ENCODE measurements around the gene KIRREL3.

Gene KIRREL3

DNA sequence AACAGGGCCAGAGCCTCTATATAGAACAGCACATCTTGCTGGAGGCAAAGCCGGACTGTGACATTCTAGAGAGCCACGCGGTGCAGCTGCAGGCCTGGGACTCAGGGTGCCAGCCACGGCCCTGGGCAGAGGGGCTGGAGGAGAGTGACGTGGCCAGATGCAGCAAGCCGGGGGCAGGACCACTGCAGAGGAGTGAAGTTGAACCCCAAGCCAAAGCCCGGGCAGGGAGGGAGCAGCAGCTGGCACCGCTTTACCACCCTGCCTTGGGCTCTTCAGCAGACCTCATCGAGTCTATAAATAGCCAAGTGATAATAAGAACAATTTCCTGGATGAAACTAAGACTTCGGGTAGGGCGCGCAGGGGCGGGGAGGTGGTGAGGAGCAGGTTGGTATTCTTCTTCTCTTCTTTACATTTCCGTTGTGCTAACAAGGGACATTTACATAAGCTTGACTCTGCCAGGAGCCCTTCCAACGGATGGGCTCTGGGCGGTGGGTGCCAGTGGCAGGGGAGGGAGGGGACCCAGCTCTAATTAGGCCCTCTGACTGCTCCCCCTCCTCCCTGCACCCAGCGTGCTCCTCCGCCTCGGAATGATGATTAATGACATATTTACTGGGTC, 534.9 kb downstream of the KIRREL3 start:
- peak; percentile 11 for DNase-seq (ENCODE audit: low spot score)

DNA sequence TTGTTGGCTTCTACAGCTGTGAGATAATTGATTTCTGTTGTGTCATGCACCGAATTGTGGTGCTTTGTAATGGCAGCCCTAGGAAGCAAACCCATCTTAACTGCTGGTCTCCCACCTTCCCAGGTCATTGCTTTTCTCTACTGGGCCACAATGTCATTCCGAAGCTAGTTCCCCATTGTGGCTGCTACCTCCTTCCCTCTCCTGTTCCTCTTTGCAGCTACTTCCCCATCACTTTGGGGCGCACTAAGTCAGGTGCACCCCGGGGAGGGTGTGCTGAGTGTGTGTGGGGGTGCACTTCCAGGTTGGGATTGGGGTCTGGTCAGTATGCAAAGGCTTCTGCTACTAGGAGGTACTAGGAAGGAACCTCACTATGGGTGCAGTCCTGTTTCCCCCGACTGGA, 535.8 kb downstream of the KIRREL3 start:
- no peak for DNase-seq (ENCODE audit: low spot score)

DNA sequence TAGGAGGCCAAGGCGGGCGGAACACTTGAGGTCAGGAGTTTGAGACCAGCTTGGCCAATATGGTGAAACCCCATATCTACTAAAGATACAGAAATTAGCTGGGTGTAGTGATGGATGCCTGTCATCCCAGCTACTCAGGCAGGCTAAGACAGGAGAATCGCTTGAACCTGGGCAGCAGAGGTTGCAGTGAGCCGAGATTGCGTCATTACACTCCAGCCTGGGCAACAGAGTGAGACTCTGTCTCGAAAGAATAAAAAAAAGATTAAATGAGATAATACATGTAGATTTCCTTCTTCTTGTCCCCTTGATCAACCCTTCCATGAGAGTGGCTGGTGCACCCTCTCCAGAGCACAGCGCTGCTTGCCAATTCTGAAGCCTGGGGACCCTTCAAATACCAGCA, 538.1 kb downstream of the KIRREL3 start:
- no peak for DNase-seq (ENCODE audit: low spot score)

DNA sequence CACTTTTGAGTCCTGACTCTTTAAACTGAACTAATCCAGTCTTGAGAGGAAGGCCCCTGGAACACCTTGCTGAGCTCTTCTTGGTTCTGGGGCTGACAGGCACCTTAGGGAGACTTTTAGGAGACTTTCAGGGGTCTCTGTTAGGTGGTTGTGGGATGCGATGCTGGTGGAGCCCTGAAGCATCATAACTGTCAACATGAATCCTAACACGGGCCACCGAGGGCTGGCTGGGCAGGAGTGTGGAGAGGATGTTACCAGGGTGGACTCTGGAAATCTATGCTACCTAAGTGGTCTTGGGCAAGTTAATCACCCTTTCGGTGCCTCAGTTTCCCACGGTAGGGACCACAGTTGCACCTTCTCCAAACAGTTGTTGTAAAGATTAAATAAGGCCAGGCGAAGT, 538.6 kb downstream of the KIRREL3 start:
- DNase-seq (ENCODE audit: low spot score) = no peak

DNA sequence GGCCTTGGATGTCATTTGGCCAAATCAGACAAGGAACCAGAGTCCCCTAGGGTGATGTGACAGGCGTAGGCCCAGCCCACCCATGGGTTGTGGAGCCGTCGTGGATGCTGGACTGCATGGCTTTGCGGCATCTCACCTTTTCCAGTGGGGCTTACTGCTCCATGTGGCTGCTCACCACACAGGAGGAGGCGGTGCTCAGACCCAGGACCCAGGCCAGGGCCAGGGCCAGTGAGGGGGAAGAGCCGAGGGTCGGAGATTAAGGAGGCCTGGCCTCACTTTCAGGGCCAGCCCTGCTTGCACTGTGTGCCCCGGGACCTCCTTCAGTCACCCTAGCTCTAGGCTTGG, 539.5 kb downstream of the KIRREL3 start:
- no peak for DNase-seq (ENCODE audit: low spot score)

DNA sequence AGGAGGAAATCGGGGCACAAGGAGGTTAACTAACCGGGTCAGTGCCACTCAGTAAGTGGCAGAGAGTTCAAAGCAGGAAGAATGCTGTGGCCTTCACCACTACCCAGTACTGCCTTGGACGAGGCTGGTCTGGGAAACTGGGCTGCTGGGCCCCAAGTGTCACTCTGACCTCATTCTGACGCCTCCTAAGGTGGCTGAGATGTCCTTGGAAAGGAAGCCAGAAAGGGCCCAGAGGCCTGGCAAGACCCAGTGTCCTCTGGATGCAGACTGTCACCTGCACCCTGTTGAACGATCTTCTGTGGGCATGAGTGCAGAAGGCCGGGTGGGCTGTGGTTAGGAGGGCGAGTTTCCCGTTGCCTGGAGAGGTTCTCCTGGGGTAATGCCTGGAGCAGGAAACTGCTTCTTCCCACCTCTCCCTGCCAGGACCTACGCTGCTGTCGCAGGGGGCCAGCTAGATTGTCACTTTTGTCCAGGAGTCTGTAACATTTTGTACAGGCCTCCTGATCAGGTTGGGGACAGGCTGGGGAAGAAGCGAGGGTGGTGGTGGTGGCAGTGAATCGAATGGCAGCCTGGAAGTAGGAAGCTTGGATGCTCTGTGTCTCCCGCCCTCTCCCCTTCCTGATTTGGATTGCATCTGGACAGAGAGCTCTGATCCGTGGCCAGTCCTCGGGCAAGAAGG, 540.0 kb downstream of the KIRREL3 start:
- DNase-seq (ENCODE audit: low spot score) = no peak

DNA sequence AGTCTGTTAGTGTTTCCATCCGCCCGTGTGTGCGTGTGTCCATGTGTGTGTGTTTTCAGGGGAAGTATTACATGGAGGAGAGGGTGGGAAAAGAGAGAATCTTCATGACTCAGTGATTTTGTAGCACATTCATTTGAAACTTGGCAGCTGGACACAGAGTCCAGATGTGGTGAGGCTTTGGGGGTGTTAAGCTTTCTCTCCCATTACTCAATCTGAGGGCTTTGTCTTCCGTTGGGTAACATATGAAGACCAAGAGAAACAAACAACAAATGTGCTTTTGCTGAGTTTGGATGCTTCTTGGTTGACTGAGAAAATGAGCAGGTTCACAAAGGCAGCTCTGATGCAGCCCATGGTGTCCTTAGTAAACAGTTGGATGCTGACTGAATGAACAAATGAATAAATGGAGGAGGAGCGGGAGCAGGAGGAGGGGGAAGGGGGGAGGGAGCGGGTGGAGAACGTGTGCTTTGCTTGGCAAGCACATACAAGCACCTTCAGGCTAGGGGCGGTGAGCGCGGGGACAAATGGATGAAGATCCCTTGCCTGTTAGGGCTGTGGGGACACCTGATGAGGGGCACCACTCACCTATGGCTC, 540.8 kb downstream of the KIRREL3 start:
- no peak for DNase-seq (ENCODE audit: low spot score)

DNA sequence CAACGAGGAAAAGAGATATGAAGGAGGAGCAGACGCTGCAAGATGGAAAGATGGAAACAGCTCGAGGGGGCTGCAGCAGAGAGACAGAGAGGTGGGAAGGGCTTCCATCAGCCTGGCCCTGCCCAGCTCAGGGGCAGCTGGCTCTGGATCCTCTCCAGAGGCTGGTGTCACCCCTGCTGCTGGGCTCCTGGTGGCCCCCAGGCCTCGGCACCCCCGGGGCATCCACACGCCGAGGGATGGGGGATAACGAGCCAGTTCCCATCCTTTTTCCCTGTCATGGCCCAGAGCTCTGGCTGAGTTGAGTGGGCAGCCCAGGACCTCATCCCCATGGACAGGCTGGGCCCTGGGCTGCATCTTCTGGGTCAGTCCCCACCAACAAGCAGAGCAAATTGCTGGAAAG, 542.8 kb downstream of the KIRREL3 start:
- no peak for DNase-seq (ENCODE audit: low spot score)

DNA sequence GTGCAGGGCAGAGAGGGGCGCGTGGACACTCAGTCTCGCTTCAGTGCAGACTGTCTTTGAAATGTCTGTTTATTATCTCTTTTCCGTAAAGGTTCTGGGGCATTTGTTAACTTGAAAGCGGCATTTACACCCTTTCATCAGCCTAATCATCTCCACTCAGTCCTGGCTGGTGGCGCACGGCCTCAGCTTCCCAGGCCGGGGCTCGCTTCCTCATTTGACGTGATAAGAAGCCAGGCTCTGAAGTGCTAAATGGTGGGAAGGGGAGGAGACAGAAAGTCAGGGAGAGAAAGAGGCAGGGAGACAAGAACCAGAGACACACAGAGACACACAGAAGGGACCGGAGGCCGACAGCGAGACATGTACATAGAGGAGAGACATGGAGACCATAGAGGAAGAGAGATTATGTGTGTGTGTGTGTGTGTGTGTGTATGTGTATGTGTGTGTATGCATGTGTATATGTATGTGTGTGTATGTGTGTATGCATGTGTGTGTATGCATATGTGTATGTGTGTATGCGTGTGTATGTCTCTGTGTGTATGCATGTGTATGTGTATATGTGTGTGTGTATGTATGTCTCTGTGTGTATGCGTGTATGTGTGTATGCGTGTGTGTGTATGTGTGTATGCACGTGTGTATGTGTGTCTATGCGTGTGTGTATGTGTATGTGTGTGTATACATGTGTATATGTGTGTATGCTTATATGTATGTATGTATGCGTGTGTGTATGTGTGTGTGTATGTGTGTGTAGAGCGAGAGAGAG, 543.6 kb downstream of the KIRREL3 start:
- no peak for DNase-seq (ENCODE audit: low spot score)

DNA sequence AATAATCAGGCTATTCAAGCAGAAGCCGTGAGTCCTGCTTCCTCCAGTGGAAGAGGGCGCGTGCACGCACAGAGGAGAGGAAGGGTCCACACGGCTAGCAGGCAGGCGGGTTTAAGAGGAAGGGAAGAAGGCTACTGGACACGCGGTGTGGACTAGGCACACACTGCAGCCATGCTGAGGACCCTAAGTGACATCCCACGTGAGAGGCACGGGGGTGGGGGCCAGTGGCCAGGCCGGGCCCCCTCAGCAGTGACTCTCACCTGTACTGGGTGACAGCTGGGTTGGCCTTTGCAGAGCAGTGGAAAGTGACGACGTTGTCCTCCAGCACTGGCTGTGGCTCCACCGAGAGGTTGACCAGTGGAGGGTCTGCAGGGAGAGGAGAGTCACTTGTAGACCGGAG, 544.5 kb downstream of the KIRREL3 start:
- no peak for DNase-seq (ENCODE audit: low spot score)

DNA sequence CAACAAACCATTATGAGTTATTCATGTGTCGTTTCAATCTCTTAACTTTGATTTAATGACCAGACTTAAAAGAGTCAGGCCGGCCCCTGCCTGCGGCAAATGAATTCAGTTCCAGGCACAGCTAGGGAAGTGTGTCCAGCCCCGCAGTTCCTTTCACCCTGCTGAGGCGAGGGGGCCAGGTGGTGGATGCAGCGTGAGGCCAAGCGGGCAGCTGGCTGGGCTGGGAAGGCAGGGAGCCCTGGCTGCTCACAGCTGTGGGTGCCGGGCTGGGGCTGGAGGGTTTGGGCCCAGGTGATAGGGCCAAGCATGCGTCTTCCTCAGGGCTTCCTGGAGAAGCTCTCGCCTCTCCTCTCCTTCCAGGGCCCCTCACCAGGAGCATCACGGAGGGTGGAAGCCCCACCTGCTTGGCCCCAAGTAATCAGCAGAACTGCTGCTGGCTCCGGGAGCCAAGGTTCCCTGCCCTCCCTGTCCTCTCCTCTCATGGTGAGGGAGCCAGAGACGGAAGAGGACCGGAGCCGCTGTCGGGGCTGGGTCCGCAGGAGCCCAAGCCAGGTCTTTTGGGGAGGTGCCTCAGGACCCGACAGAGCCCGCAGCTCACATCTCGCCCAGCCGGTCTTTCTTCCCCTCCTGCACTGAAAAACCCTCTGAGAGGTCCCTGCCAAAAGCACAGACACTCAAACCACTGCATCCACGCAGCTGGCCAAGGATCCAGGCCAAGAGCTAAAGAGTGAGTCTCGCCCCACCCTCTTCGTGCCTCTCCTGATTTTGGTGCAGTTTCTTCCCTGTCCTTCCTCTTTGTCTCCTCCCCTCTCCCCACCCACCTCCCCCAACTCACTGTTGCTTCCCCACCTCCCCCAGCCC, 548.1 kb downstream of the KIRREL3 start:
- no peak for DNase-seq (ENCODE audit: low spot score)

DNA sequence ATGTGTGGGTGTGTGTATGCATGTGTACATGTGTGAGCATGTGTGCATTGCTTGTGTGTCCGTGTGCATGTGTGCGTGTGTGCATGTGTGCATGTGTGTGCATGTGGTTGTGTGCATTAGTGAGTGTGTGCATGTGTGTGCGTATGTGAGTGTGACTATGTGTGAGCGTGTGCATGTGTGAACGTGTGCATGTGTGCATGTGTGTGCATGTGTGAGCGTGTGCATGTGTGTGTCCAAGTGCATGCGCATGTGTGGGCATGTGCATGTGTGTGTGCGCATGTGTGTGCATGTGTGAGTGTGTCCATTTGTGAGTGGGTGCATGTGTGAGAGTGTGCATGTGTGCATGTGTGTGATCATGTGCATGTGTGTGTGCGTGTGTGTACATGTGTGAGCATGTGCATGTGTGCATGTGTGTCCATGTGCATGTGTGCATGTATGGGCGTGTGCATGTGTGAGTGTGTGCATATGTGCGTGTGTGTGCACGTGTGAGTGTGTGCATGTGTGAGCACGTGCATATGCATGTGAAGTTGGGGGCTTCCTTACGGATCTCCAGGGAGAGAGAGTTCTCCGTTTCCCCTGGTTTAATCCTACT, 549.3 kb downstream of the KIRREL3 start:
- DNase-seq (ENCODE audit: low spot score) = no peak

DNA sequence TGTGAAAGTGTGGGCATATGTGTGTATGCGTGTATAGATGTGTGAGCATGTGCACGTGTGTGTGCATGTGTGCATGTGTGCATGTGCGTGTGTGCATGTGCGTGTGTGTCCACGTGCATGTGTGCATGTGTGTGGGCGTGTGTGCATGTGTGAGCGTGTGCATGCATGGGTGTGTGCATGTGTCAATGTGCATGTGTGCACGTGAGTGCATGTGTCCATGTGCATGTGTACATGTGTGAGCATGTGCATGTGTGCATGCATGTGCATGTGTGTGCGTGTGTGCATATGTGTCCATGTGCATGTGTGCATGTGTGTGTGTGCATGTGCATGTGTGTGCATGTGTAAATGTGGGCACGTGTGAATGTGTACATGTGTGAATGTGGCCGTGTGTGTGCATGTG, 549.8 kb downstream of the KIRREL3 start:
- DNase-seq (ENCODE audit: low spot score) = no peak

DNA sequence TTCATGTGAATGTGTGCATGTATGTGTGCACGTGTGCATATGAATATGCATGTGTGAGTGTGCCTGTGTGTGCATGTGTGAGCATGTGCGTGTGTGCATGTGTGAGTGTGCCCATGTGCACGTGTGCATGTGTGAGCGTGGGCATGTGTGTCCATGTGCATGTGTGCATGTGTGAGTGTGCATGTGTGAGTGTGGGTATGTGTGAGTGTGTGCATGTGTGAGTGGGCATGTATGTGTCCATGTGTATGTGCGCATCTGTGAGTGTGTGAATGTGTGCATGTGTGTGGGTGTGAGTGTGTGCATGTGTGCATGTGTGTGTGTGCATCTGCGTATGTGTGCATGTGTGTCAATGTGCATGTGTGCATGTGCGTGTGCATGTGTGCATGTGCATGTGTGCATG, 550.4 kb downstream of the KIRREL3 start:
- DNase-seq (ENCODE audit: low spot score) = no peak

DNA sequence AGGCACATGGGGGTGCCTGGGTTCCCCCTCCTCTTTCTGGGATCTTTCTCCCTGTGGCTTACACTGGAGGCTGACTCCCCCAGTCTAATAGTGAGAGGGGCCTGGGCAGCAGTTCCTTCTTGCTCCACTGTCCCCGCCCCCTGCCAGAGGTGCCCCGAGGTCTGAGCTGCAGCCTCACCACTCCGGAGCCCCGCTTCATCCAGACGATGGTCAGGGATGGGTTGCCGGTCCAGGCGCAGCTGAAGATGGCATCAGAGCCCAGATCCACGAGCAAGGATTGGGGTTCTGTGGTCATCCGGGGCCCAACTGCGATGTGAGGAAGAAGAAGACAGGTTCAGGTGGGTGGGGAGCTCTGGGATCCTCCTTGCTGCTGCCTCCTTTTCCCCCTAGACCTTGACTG, 554.0 kb downstream of the KIRREL3 start:
- no peak for DNase-seq (ENCODE audit: low spot score)

DNA sequence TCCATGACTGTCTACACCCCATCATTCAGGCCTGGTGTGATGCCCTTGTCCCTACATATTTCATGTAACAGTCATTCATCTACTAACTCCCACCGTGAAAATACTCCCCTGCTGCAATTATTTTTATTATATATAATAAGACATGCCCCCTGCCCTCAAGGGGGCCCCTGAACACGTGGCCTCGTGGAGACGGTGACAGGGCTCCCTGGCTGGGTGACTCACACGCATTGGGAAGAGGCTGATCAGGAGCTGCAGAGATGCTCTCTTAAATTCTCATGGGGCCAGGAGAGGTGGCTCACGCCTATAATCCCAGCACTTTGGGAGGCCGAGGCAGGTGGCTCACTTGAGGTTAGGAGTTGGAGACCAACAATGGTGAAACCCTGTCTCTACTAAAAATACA, 556.5 kb downstream of the KIRREL3 start:
- no peak for DNase-seq (ENCODE audit: low spot score)

DNA sequence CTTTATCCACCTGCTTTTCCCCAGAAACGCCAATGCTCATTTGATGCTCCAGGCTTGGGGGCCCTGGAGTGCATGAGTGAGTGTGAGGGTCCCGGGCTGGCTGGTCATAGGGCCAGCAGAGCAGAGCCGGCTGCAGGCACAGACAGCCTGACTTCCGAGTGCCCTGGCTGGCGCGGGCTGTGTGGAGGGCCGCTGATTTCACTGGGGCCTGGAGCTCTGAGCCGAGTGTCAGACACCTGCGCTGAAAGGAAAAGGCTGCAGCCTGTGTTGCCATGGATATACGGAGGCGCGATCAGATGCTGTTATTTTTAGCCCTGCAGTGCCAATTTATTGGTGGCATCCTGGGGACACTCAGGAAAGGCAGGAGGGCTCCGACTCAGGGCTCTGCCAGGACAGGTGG, 557.5 kb downstream of the KIRREL3 start:
- DNase-seq (ENCODE audit: low spot score) = no peak

DNA sequence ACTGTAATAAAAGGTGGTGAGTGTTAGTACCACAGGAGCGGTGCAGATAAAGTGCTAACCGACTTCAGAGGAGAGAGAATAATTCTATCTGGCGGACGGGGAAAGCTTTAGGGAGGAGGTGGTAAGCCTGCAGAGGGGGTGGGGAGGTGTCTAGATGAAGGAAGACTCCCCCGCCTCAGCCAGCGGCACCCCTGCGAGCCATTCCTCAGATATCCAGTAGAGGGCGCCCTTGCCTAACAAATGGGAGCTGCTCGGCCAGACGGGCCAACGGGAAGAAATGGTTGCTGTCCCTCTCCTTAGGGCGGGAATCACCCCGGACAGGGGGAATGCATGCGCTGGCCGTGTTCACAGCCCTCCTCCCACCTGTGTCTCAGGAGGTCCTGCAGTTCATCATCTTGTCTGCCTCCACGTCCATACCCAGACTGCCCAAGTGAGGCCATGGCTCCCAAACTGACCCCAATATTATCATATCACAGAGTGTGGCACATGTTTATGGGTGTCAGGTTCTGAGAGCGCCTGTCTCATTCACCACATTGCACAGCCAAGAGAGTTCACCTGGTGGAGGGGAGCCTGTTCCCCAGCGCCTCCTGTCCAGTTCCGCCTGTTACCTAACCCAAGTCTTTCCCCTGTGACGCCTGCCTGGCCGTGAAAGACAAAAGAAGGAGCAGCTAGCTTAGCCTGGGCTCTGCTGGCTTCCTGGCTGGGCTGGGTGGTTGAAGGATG, 559.6 kb downstream of the KIRREL3 start:
- DNase-seq (ENCODE audit: low spot score) = peak; percentile 74

DNA sequence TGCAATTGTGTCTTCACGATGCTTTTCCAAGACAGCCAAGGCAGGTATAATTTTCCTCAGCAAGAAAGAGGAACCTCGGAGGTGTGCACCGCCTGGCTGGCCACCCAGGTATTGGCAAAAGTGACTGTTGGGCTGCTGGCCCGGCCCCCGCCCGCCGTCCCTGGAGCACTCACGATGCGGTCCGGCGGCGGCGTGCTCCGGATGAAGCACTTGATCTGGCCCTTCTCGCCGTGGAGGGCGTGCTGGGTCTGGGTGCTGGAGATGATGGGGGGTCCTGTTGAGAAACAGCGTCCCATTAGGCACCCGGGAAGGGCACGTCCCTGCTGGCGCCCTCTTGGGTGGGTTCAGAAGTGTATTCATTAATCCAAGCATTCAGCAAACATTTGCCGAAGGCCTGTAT, 560.3 kb downstream of the KIRREL3 start:
- no peak for DNase-seq (ENCODE audit: low spot score)

DNA sequence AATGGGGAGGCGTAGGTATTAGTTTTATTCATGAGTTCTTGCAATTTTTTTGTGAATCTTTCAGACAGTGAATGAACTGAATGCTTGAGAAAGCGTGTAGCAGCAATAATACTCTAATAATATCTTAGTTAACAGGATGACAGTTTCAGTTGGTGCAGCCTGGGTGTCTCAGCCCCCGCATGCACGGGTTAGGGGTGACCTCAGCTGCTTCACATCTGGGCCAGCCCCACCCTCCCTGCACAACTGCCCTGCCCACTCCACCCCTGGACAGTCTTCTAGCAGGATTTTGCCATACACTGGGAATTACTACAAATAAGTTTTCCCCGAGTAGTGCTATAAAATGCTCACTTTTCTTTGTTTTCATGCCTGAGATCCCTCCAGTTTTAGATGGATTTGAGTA, 561.9 kb downstream of the KIRREL3 start:
- DNase-seq (ENCODE audit: low spot score) = no peak

DNA sequence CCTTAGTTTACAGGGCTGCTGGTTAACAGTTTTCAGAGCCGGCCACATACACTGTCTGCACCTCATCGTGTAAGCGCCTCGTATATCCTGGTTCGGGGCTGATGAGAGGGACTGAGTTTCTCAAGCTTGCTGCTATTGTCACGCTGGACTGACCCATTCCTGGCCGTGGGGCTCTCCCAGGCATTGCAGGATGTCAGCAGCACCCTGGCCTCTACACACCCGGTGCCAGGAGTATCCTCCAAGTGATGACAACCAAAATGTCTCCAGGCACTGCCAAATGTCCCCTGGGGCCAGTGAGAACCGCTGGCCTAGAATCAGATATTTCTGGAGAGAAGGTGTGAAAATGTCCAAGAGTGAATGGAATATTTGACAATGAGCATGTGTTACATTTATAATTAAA, 562.3 kb downstream of the KIRREL3 start:
- no peak for DNase-seq (ENCODE audit: low spot score)

All from CD4-positive, alpha-beta T cell treated with Interleukin-2 at 100 ng/mL for 4 hours (primary cell).